Naive B cell (primary cell): ENCODE results near the gene PDE9A. TPM values are rescaled to one million over a fixed set of nuclear protein-coding genes. Genes with fewer than 3 reads are reported as not detected.
"Not testable (repeated sequence)": the region's sequence is repeated elsewhere in the genome, so short reads cannot be mapped to it uniquely, and the experiment has no call there.

Experiments
- ATAC-seq, 2 donors: fragments of 150-1000 bp; cut with Tn5 transposase; 2 replicates each; pipeline ENCODE4 v1.10.0; 2021; ENCODE audit warnings: low read depth in 2 of 2, mild to moderate bottlenecking in 2 of 2, moderate library complexity in 2 of 2
- DNase-seq: peaks from one replicate; pipeline ENCODE4 v3.0.0; 2022
- H3K27ac Mint-ChIP-seq, 6 donors: one replicate each; pipeline ENCODE4 v1.8.0; 2020 to 2022; ENCODE audit warnings: mild to moderate bottlenecking in 6 of 6, mixed read lengths in 6 of 6, moderate library complexity in 5 of 6, inconsistent platforms in 2 of 6
- H3K27me3 Mint-ChIP-seq, 3 donors: one replicate each; pipeline ENCODE4 v1.8.0; 2021 to 2022; ENCODE audit warnings: mixed read lengths in 3 of 3, mild to moderate bottlenecking in 1 of 3
- H3K36me3 Mint-ChIP-seq, 2 donors: one replicate each; pipeline ENCODE4 v1.8.0; 2020 to 2022; ENCODE audit warnings: mixed read lengths in 2 of 2, inconsistent platforms in 1 of 2, mild to moderate bottlenecking in 1 of 2
- H3K4me1 Mint-ChIP-seq, 3 donors: one replicate each; pipeline ENCODE4 v1.8.0; 2020 to 2022; ENCODE audit warnings: mixed read lengths in 3 of 3, inconsistent platforms in 1 of 3, mild to moderate bottlenecking in 1 of 3, moderate library complexity in 1 of 3
- H3K4me3 Mint-ChIP-seq, 8 donors: one replicate each; pipeline ENCODE4 v1.8.0; 2020 to 2022; ENCODE audit warnings: mild to moderate bottlenecking in 8 of 8, mixed read lengths in 8 of 8, moderate library complexity in 8 of 8, inconsistent platforms in 2 of 8
- H3K9me3 Mint-ChIP-seq, 7 donors: one replicate each; pipeline ENCODE4 v1.8.0; 2020 to 2022; ENCODE audit warnings: mixed read lengths in 7 of 7, mild to moderate bottlenecking in 5 of 7, inconsistent platforms in 2 of 7, moderate library complexity in 1 of 7
- polyA plus RNA-seq, 6 donors: library from polyadenylated mRNA; unstranded; fragments of 300-500 nt; fragmentation: Illumina TruSeq; gene quantifications; one replicate each; pipeline ENCODE4 v1.2.3, GENCODE V29; 2021; ENCODE audit warnings: low read depth in 6 of 6

PDE9A gene
- polyA plus RNA-seq, 6 donors from 2014 or later, result 0.26 to 1.5 (median 0.79) TPM; not detected in 1

- no peaks in the 10 kb centered on the region for H3K27me3 Mint-ChIP-seq
- peak overlapping the region in 2 of 6 donors; percentile 44 to 74 for H3K27ac Mint-ChIP-seq
- no peak for ATAC-seq
- H3K4me1 Mint-ChIP-seq, result peaks cover 0 to 14% (median 8%) of the 10 kb centered on the region in 3 donors
- H3K9me3 Mint-ChIP-seq, result no peaks in the 10 kb centered on the region
- no peaks in the 10 kb centered on the region for H3K36me3 Mint-ChIP-seq
- no peak for DNase-seq
- no peak overlapping the region for H3K4me3 Mint-ChIP-seq
Observed at GRCh38 chr21:42798106-42798505, 144.7 kb downstream of the PDE9A start.

- ATAC-seq (peak; percentile 1 to 2), DNase-seq (no peak)
- peaks cover 0 to under 1% (median under 1%) of the 10 kb centered on the region in 3 donors for H3K27me3 Mint-ChIP-seq
- H3K4me1 Mint-ChIP-seq, result peaks cover 0 to 14% (median 8%) of the 10 kb centered on the region in 3 donors
- no peaks in the 10 kb centered on the region for H3K36me3 Mint-ChIP-seq
- no peaks in the 10 kb centered on the region for H3K9me3 Mint-ChIP-seq
- H3K4me3 Mint-ChIP-seq, result peak overlapping the region in 7 of 8 donors; percentile 24 to 92 (median 69)
- peak overlapping the region in 5 of 6 donors; percentile 91 to 99 (median 97) for H3K27ac Mint-ChIP-seq
Observed at GRCh38 chr21:42799516-42799915, 146.1 kb downstream of the PDE9A start.

- H3K27me3 Mint-ChIP-seq, result peaks cover 0 to 5% (median 4%) of the 10 kb centered on the region in 3 donors
- peak overlapping the region; percentile 42 to 92 (median 82) for H3K4me3 Mint-ChIP-seq
- peak overlapping the region in 5 of 6 donors; percentile 91 to 99 (median 97) for H3K27ac Mint-ChIP-seq
- DNase-seq, result peak; percentile 85
- peaks cover 0 to under 1% of the 10 kb centered on the region in 2 donors for H3K36me3 Mint-ChIP-seq
- ATAC-seq, result peak; percentile 97 to 98
- H3K9me3 Mint-ChIP-seq, result no peaks in the 10 kb centered on the region
- peaks cover 4 to 14% (median 11%) of the 10 kb centered on the region in 3 donors for H3K4me1 Mint-ChIP-seq
Observed at GRCh38 chr21:42799948-42800347, 146.5 kb downstream of the PDE9A start.

- peaks cover 16 to 21% (median 19%) of the 10 kb centered on the region in 3 donors for H3K4me1 Mint-ChIP-seq
Observed at GRCh38 chr21:42801616-42802015, 148.2 kb downstream of the PDE9A start.

GRCh38 chr21:42806509-42807140, 153.2 kb downstream of the PDE9A start:
- H3K27ac Mint-ChIP-seq, result no peak overlapping the region
- ATAC-seq, result no peak
- peaks cover 7 to 19% (median 17%) of the 10 kb centered on the region in 3 donors for H3K4me1 Mint-ChIP-seq

More at GRCh38 chr21:42801616-42802015, 148.2 kb downstream of the PDE9A start:
- not testable (repeated sequence) for DNase-seq, H3K9me3 Mint-ChIP-seq, H3K27ac Mint-ChIP-seq, ATAC-seq, H3K4me3 Mint-ChIP-seq, H3K36me3 Mint-ChIP-seq
- peaks cover 0 to 10% (median 10%) of the 10 kb centered on the region in 3 donors for H3K27me3 Mint-ChIP-seq

GRCh38 chr21:42807293-42807895, 154.0 kb downstream of the PDE9A start:
- Mint-ChIP-seq H3K4me1 (peaks cover 7 to 19% (median 17%) of the 10 kb centered on the region in 3 donors), H3K27me3 (peaks cover 0 to 19% (median 10%) of the 10 kb centered on the region in 3 donors)
- not testable (repeated sequence) for H3K36me3 Mint-ChIP-seq, H3K9me3 Mint-ChIP-seq, H3K4me3 Mint-ChIP-seq, H3K27ac Mint-ChIP-seq, ATAC-seq, DNase-seq

More at GRCh38 chr21:42806509-42807140, 153.2 kb downstream of the PDE9A start:
- H3K36me3 Mint-ChIP-seq, result peaks cover 6 to 7% of the 10 kb centered on the region in 2 donors
- H3K9me3 Mint-ChIP-seq, result no peaks in the 10 kb centered on the region
- no peak overlapping the region for H3K4me3 Mint-ChIP-seq
- no peak for DNase-seq
- H3K27me3 Mint-ChIP-seq, result peaks cover 0 to 19% (median 10%) of the 10 kb centered on the region in 3 donors

- DNase-seq (no peak), ATAC-seq (no peak)
- Mint-ChIP-seq H3K9me3 (no peaks in the 10 kb centered on the region), H3K36me3 (peaks cover 6 to 7% of the 10 kb centered on the region in 2 donors), H3K27ac (peak overlapping the region in 1 of 6 donors; percentile 30), H3K4me1 (peaks cover 7 to 19% (median 17%) of the 10 kb centered on the region in 3 donors), H3K4me3 (no peak overlapping the region), H3K27me3 (peaks cover 0 to 19% (median 10%) of the 10 kb centered on the region in 3 donors)
Observed at GRCh38 chr21:42807938-42808613, 154.7 kb downstream of the PDE9A start.

GRCh38 chr21:42809171-42809570, 155.8 kb downstream of the PDE9A start:
- Mint-ChIP-seq H3K36me3 (peaks cover 6 to 7% of the 10 kb centered on the region in 2 donors), H3K9me3 (no peaks in the 10 kb centered on the region), H3K27ac (peak overlapping the region in 1 of 6 donors; percentile 57), H3K27me3 (peaks cover 0 to 19% (median 10%) of the 10 kb centered on the region in 3 donors), H3K4me3 (peak overlapping the region in 1 of 8 donors; percentile 26), H3K4me1 (peaks cover 7 to 19% (median 17%) of the 10 kb centered on the region in 3 donors)
- DNase-seq (no peak), ATAC-seq (no peak)

- Mint-ChIP-seq H3K27ac (peak overlapping the region in 4 of 6 donors; percentile 19 to 62 (median 30)), H3K27me3 (peaks cover 0 to 15% (median 7%) of the 10 kb centered on the region in 3 donors), H3K4me1 (peaks cover 7 to 16% (median 16%) of the 10 kb centered on the region in 3 donors), H3K4me3 (peak overlapping the region in 1 of 8 donors; percentile 8), H3K9me3 (peaks cover 0 to under 1% (median 0%) of the 10 kb centered on the region in 7 donors), H3K36me3 (peaks cover 6 to 7% of the 10 kb centered on the region in 2 donors)
- DNase-seq, result no peak
- no peak for ATAC-seq
Observed at GRCh38 chr21:42809577-42810475, 156.4 kb downstream of the PDE9A start.

- ATAC-seq, result no peak
- H3K36me3 Mint-ChIP-seq, result peaks cover 0 to 7% of the 10 kb centered on the region in 2 donors
- peaks cover 0 to 6% (median 0%) of the 10 kb centered on the region in 3 donors for H3K4me1 Mint-ChIP-seq
- H3K27me3 Mint-ChIP-seq, result peaks cover 0 to 9% (median 0%) of the 10 kb centered on the region in 3 donors
- H3K4me3 Mint-ChIP-seq, result no peak overlapping the region
- peaks cover 0 to 4% (median 0%) of the 10 kb centered on the region in 7 donors for H3K9me3 Mint-ChIP-seq
- no peak for DNase-seq
- H3K27ac Mint-ChIP-seq, result peak overlapping the region in 2 of 6 donors; percentile 3 to 33
Observed at GRCh38 chr21:42811960-42812359, 158.5 kb downstream of the PDE9A start.

- ATAC-seq, DNase-seq, H3K27me3 Mint-ChIP-seq, H3K4me3 Mint-ChIP-seq, H3K4me1 Mint-ChIP-seq, H3K36me3 Mint-ChIP-seq, H3K9me3 Mint-ChIP-seq: not testable (repeated sequence)
- H3K27ac Mint-ChIP-seq, result peak overlapping the region in 2 of 6 donors; percentile 46 to 59
Observed at GRCh38 chr21:42812528-42813241, 159.3 kb downstream of the PDE9A start.

- H3K36me3 Mint-ChIP-seq, result no peaks in the 10 kb centered on the region
- DNase-seq, result no peak
- H3K27me3 Mint-ChIP-seq, result peaks cover 0 to 4% (median 0%) of the 10 kb centered on the region in 3 donors
- H3K4me1 Mint-ChIP-seq, result peaks cover 0 to 4% (median 0%) of the 10 kb centered on the region in 3 donors
- no peak for ATAC-seq
- H3K27ac Mint-ChIP-seq, result no peak overlapping the region
- H3K9me3 Mint-ChIP-seq, result peaks cover 0 to 4% (median 0%) of the 10 kb centered on the region in 7 donors
- no peak overlapping the region for H3K4me3 Mint-ChIP-seq
Observed at GRCh38 chr21:42815217-42815616, 161.8 kb downstream of the PDE9A start.
